Activated naive CD4-positive, alpha-beta T cell treated with anti-CD3 and anti-CD28 coated beads for 36 hours (primary cell): ENCODE results near the gene FAM209A. TPM values are rescaled to one million over a fixed set of nuclear protein-coding genes. Genes with fewer than 3 reads are reported as not detected.
A peak's percentile ranks its signal among the peaks of the same experiment; 100 is the strongest.
"Not testable (repeated sequence)": the region's sequence is repeated elsewhere in the genome, so short reads cannot be mapped to it uniquely, and the experiment has no call there.

Experiments used
- CTCF ChIA-PET: fragments of 350-600 bp; sonication (Branson Sonifier 250); formaldehyde crosslinking; loops from one replicate; lab custom pipeline; 2021; ENCODE audit warnings: antibody characterized with exemption; lab: Charles Lee
- DNase-seq: peaks from one replicate; pipeline ENCODE4 v3.0.0-alpha.2; 2020
- H3K27ac Mint-ChIP-seq: one replicate; pipeline ENCODE4 v1.8.0; 2021; ENCODE audit warnings: mild to moderate bottlenecking, mixed read lengths
- H3K27me3 Mint-ChIP-seq: one replicate; pipeline ENCODE4 v1.8.0; 2021; ENCODE audit warnings: low read depth, mixed read lengths
- H3K36me3 Mint-ChIP-seq: one replicate; pipeline ENCODE4 v1.8.0; 2021; ENCODE audit warnings: low read depth, mixed read lengths
- H3K4me1 Mint-ChIP-seq: one replicate; pipeline ENCODE4 v1.8.0; 2021; ENCODE audit warnings: low read depth, mixed read lengths
- H3K4me3 Mint-ChIP-seq: one replicate; pipeline ENCODE4 v1.8.0; 2021; ENCODE audit warnings: mild to moderate bottlenecking, moderate library complexity, mixed read lengths
- H3K9me3 Mint-ChIP-seq: one replicate; pipeline ENCODE4 v1.8.0; 2021; ENCODE audit warnings: mixed read lengths
- intact Hi-C: fragments of 100-400 bp; cut with micrococcal nuclease; formaldehyde crosslinking; loops from one replicate; pipeline ENCODE4 v1.15.1; 2023
- total RNA-seq, 2 experiments: library from RNA; stranded (reverse); gene quantifications; one replicate each; pipeline ENCODE4 v1.2.3, GENCODE V29; 2021

FAM209A gene, protein sequence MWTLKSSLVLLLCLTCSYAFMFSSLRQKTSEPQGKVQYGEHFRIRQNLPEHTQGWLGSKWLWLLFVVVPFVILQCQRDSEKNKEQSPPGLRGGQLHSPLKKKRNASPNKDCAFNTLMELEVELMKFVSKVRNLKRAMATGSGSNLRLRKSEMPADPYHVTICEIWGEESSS
- under 1 TPM in 1 of 2 experiments, not detected in 1; 0.31 TPM for total RNA-seq

DNA sequence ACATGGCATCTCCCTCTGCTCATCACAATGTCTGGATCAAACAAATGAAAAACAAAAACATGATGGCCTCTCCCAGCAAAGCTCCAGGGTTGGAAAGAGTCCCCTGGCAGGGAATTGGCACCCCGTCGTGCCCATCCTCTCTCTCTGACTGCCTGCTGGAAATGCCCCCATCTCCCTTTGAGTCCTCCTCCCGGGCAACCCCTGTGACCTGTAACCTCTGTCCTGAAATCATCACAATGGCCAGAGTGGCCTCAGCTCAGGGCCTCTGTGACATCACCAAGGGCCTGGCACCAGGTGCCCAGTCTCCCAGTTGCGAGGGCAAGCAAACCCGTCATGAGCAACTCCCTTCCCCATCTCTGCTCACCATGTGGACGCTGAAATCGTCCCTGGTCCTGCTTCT is at the start of gene FAM209A:
Gene FAM209A (plus strand): TSS at position 301 of the 400 bp plus-strand sequence. CDS start 65 bp downstream, at position 366.
- Mint-ChIP-seq H3K36me3 (peaks cover 23% of the 10 kb centered on the region), H3K9me3 (peaks cover 12% of the 10 kb centered on the region), H3K4me1 (peaks cover 13% of the 10 kb centered on the region)
- CTCF ChIA-PET: interaction anchor here (1.1 kb wide), 1 partner anchor 26 kb away, joined by 4 read pairs; no protein-coding TSS in a partner anchor
- intact Hi-C loops, H3K27me3 Mint-ChIP-seq, H3K4me3 Mint-ChIP-seq, H3K27ac Mint-ChIP-seq, DNase-seq: not testable (repeated sequence)

DNA sequence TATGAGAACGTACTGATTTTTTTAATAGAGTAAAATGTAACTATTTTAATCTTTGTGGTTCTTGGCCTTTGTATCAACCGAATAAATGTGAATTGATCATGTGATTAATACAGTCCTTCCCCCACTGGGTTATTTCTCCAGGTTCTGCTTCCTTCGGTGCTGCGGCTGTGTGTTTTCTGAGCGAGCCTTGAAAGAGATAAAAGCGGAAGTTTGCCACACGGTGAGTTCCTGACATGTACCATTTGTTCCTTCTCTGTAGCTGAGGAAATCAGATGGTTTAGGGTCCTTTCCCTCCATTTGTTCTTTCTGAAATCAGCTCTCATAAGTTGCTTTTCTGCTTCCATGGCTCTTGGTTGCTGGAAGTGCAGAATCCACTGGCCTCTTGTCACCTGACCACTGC is 40.6 kb upstream of the FAM209A start:
- H3K4me3 Mint-ChIP-seq: peak overlapping the region; percentile 19
- H3K27me3 Mint-ChIP-seq: no peaks in the 10 kb centered on the region
- H3K4me1 Mint-ChIP-seq: peaks cover 27% of the 10 kb centered on the region
- intact Hi-C loops: no loop called here
- DNase-seq: peak; percentile 27
- H3K9me3 Mint-ChIP-seq: no peaks in the 10 kb centered on the region
- CTCF ChIA-PET: interaction anchor here (1.4 to 1.9 kb wide), 2 partner anchors 83 to 86 kb away, joined by 4 to 5 read pairs; no protein-coding TSS in a partner anchor
- peaks cover 38% of the 10 kb centered on the region for H3K36me3 Mint-ChIP-seq
- H3K27ac Mint-ChIP-seq: peak overlapping the region; percentile 80

DNA sequence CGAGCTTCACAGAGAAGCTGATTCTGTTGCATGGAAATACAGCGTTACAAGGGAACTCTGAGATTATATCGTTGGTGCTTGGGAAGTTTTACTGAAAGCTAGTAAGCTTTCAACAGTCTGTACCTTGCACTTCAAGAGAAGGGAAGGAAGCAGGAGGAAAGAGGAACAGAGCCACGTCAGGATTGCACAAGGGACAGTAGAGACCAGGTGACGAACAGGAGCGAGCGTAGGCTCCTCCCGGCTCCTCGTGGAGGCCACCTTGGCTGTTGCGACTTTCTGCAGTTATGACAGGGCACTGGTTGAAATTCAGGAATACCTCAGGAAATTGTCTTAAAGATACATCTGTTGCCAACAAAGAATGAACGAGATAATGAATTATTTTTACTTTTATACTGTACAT is 37.3 kb upstream of the FAM209A start:
- peaks cover 48% of the 10 kb centered on the region for H3K36me3 Mint-ChIP-seq
- no peaks in the 10 kb centered on the region for H3K9me3 Mint-ChIP-seq
- DNase-seq: no peak
- no peak overlapping the region for H3K4me3 Mint-ChIP-seq
- CTCF ChIA-PET: no interaction called here
- peaks cover 28% of the 10 kb centered on the region for H3K4me1 Mint-ChIP-seq
- no peaks in the 10 kb centered on the region for H3K27me3 Mint-ChIP-seq
- peak overlapping the region; percentile 8 for H3K27ac Mint-ChIP-seq
- intact Hi-C loops: no loop called here

DNA sequence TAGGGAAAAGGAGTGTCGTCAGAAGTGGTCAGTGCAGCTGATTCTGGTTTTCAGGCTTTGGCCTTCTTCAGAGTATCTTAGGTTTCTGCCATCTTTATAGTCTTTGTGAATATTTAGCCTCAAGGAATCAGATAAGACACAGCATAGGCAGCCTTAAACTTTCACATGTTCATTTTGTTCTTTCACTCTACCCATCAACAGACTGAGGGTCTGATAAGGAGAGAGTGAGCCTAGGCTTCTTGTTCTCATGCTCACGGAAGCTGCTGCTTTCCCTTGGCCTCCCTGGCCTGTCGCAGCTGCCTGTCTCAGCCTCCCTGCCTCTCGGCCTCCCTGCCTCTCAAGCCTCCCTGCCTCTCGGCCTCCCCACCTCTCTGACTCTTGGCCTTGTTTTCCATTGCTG is 36.0 kb upstream of the FAM209A start:
- no peak overlapping the region for H3K4me3 Mint-ChIP-seq
- H3K36me3 Mint-ChIP-seq: peaks cover 47% of the 10 kb centered on the region
- H3K9me3 Mint-ChIP-seq: no peaks in the 10 kb centered on the region
- intact Hi-C loops: no loop called here
- DNase-seq: no peak
- peaks cover 18% of the 10 kb centered on the region for H3K4me1 Mint-ChIP-seq
- CTCF ChIA-PET: no interaction called here
- H3K27ac Mint-ChIP-seq: no peak overlapping the region
- no peaks in the 10 kb centered on the region for H3K27me3 Mint-ChIP-seq

DNA sequence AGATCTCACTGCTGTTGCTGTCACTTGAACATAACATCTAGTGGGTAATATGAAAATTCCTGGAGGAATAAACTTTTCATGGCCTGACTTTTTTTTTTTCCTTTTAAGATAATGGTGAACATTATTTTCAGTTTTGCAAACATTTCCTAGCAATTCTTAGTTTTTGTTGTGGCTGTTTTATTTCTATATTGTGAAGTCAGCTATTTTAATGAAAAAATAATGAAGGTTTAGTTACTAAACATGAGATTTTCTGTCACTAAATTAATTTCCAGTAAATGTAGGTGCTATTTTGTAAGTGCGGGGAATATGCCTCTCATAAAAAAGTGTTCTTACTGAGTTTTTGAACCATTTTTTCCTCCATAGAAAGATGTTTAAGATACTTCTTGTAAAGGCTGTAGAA is 23.4 kb upstream of the FAM209A start:
- Mint-ChIP-seq H3K4me1 (peaks cover 19% of the 10 kb centered on the region), H3K9me3 (peaks cover 2% of the 10 kb centered on the region), H3K4me3 (no peak overlapping the region), H3K27me3 (no peaks in the 10 kb centered on the region), H3K36me3 (peaks cover 20% of the 10 kb centered on the region), H3K27ac (no peak overlapping the region)
- CTCF ChIA-PET: interaction anchor here (0.7 kb wide), 1 partner anchor 108 kb away, joined by 3 read pairs; no protein-coding TSS in a partner anchor
- intact Hi-C loops: loop anchor here (5.0 kb wide), 1 partner anchor 99 kb away; no protein-coding TSS in a partner anchor
- DNase-seq: no peak

DNA sequence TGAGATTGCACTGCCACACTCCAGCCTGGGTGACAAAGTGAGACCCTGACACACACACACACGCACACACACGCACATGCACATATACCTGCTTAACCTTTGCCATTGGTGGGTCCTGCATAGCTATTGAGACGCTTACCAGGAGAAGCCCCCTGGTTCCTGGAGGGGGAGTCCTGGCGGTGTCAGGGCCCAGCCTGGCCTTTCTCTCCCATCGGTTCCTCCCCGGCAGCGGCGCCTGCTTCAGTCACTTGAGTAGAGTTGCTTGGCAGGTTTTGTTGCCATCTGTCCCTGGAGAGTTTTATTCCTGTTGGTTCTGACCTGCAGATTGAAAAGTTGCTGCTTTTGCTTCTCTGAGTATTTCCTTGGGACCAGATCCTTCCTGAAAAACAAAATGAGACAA is 20.6 kb upstream of the FAM209A start:
- peaks cover 18% of the 10 kb centered on the region for H3K4me1 Mint-ChIP-seq
- no peak for DNase-seq
- H3K4me3 Mint-ChIP-seq: no peak overlapping the region
- no peak overlapping the region for H3K27ac Mint-ChIP-seq
- intact Hi-C loops: loop anchor here (5.0 kb wide), 1 partner anchor 102 kb away; no protein-coding TSS in a partner anchor
- no peaks in the 10 kb centered on the region for H3K27me3 Mint-ChIP-seq
- peaks cover 4% of the 10 kb centered on the region for H3K36me3 Mint-ChIP-seq
- H3K9me3 Mint-ChIP-seq: no peaks in the 10 kb centered on the region
- CTCF ChIA-PET: interaction anchor here (0.6 kb wide), 1 partner anchor 367 kb away, joined by 3 read pairs; no protein-coding TSS in a partner anchor

DNA sequence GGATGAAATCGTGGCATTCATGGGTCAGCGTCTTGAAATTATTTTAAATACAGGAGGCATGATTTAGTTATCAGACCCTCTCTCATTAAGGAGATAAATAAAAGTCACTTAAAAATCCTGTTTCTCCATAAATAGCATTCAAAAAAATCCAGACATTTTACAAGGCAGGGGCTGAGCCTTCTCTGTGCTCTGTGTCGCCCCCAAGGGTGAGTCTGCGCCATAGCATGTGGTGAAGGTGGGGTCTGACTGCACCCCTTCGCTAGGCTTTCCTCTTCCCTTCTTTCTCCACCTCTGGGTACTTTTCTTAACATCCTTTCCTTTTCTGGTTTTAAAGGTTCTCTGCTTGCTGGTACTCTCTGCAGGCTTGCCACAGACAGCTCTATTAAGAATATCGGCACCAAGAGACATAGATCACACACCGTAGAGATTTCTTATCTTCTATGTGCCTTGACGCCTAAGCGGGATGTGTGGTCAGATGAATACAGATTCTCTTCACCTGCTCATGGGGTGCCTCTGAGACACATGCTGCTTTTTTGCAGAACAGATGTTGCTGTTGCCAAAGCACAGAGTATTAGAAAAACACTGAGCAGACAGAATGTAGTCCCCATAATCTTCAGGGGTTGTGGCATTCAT is 20.1 kb upstream of the FAM209A start:
- CTCF ChIA-PET: interaction anchor here (0.6 to 1.7 kb wide), 4 partner anchors 22 to 949 kb away, joined by 3 to 4 read pairs (median 3); no protein-coding TSS in a partner anchor
- H3K27me3 Mint-ChIP-seq: no peaks in the 10 kb centered on the region
- no peak overlapping the region for H3K4me3 Mint-ChIP-seq
- no peaks in the 10 kb centered on the region for H3K9me3 Mint-ChIP-seq
- DNase-seq: peak; percentile 39
- peaks cover 4% of the 10 kb centered on the region for H3K36me3 Mint-ChIP-seq
- intact Hi-C loops: loop anchor here (5.0 kb wide), 1 partner anchor 102 kb away; no protein-coding TSS in a partner anchor
- H3K27ac Mint-ChIP-seq: no peak overlapping the region
- H3K4me1 Mint-ChIP-seq: peaks cover 20% of the 10 kb centered on the region

DNA sequence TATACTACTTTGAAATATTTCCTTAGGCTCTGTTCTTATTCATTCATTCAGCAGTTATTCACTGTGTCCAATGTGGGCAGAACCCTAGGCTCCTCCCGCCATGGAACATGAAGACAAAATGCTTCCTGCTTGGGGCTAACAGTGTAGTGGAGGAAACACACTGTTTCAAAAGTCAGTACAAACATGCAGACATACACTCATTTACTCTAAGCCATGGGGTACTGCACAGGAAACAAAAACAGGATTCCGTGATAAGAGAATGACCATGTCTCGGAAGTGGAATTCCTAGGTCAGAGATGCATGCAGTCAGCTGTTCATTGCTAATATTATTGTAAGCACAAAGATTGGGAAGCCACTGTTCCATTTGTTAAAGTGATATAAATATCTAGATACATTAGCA is 18.4 kb upstream of the FAM209A start:
- no peaks in the 10 kb centered on the region for H3K27me3 Mint-ChIP-seq
- no peak for DNase-seq
- CTCF ChIA-PET: interaction anchor here (1.1 to 1.7 kb wide), 2 partner anchors 8 to 24 kb away, joined by 4 read pairs; no protein-coding TSS in a partner anchor
- no peaks in the 10 kb centered on the region for H3K9me3 Mint-ChIP-seq
- H3K27ac Mint-ChIP-seq: no peak overlapping the region
- intact Hi-C loops: no loop called here
- peaks cover 25% of the 10 kb centered on the region for H3K4me1 Mint-ChIP-seq
- no peak overlapping the region for H3K4me3 Mint-ChIP-seq
- H3K36me3 Mint-ChIP-seq: peaks cover 2% of the 10 kb centered on the region

DNA sequence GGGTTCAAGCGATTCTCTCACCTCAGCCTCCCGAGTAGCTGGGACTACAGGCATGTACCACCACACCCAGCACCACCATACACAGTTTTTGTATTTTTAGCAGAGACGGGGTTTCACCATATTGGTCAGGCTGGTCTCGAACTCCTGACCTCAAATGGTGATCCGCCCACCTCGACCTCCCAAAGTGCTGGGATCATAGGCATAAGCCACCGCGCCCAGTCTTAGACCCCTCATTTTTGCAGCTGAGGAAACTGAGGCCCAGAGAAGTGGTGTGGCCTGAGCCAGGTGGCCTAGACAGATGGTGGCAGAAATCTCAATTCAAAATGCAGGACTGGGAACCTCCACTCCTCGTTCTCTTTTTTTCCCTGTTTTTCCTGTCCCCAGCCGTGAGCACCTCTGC is 12.6 kb upstream of the FAM209A start:
- Mint-ChIP-seq H3K27me3 (no peaks in the 10 kb centered on the region), H3K4me1 (peaks cover 8% of the 10 kb centered on the region), H3K9me3 (no peaks in the 10 kb centered on the region), H3K27ac (no peak overlapping the region), H3K4me3 (no peak overlapping the region), H3K36me3 (peaks cover 16% of the 10 kb centered on the region)
- no peak for DNase-seq
- CTCF ChIA-PET: no interaction called here
- intact Hi-C loops: no loop called here

DNA sequence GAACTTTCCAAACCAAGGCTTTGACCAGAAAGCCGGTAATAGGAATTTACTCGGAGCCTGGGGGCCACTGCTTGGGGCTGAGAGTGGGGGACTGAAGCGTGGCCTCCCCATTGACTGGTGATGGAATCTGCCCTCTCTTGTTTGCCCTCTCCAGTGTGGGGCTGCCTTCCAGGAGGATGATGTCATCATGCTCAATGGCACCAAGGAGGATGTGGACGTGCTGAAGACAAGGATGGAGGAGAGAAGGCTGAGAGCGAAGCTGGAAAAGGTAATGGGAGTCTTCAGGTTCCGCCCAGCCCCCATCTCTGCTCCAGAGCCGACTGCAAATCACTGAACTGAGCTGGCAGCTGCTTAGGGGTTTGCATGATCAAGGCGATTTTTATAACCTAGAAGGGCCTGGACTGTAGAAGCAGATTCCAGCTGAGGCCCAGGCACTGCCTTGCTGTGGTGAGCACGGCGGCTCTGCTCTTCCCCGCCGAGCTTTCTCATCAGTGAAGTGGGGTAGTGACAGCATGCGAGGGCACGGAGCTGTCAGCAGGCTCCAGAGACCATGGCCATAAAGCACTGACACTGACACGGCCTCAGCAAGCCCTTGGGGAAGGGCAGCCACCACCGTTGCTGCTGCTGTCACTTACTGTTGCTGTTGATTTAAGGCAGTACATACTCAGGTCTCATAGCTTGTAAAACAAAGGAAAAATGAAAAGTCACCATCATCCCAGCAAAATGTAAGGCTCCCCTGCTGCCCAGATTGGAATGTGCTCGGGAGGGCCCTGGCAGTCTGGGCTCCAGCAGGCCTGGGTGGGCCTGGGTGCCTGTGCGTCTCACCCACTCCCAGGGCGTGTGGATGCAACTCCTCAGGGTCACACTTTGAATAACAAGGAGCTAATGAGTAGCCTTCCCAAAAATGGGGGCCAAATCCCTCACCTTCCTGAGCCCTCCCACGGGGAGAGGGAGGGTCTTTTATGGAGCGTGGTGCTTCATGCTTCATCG is 11.1 kb upstream of the FAM209A start:
- no peaks in the 10 kb centered on the region for H3K27me3 Mint-ChIP-seq
- H3K9me3 Mint-ChIP-seq: peaks cover 1% of the 10 kb centered on the region
- peaks cover 30% of the 10 kb centered on the region for H3K36me3 Mint-ChIP-seq
- DNase-seq: no peak
- H3K27ac Mint-ChIP-seq: no peak overlapping the region
- intact Hi-C loops: no loop called here
- peaks cover 8% of the 10 kb centered on the region for H3K4me1 Mint-ChIP-seq
- H3K4me3 Mint-ChIP-seq: no peak overlapping the region
- CTCF ChIA-PET: interaction anchor here (0.8 kb wide), 1 partner anchor 8 kb away, joined by 4 read pairs; no protein-coding TSS in a partner anchor

DNA sequence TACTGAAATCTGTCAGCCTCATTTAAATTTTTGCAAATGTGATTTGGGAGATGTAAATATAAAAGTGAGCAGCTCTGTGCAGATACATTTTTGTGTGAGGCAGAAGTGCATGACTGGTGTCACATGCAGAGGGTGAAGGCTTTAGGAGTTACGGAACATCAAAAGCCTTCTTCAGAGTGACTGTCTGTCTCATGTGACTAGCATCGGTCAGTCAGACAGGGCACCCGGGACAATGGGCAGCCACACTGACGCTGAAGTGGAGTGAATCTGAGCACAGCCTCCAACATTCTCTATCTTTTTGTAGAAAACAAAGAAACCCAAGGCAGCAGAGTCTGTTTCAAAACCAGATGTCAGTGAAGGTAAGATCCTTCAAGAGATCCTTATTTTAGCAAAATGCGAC is 7.9 kb upstream of the FAM209A start:
- Mint-ChIP-seq H3K4me3 (no peak overlapping the region), H3K27ac (no peak overlapping the region), H3K36me3 (peaks cover 60% of the 10 kb centered on the region), H3K9me3 (peaks cover 22% of the 10 kb centered on the region), H3K27me3 (no peaks in the 10 kb centered on the region), H3K4me1 (no peaks in the 10 kb centered on the region)
- DNase-seq: no peak
- CTCF ChIA-PET: interaction anchor here (0.7 to 1.0 kb wide), 2 partner anchors 9 to 14 kb away, joined by 3 read pairs; no protein-coding TSS in a partner anchor
- intact Hi-C loops: loop anchor here (1.0 kb wide), 2 partner anchors 117 to 124 kb away; partner anchors contain the start of genes AURKA and CSTF1
